Neural cell (in vitro differentiated cells): Measurements from ENCODE around the gene LRRFIP2. TPM values are rescaled to one million over a fixed set of nuclear protein-coding genes. Genes with fewer than 3 reads are reported as not detected.

Experiments used
- H2AFZ ChIP-seq: fragments of 200-600, 300-800 bp; sonication (generic), shearing (Covaris generic); 2 replicates; pipeline ENCODE4 v1.6.0; 2014; ENCODE audit warnings: low read depth, mild to moderate bottlenecking, antibody characterized with exemption, low read length, moderate library complexity
- H3F3A ChIP-seq: fragments of 200-600 bp; shearing (Covaris generic); 2 replicates; pipeline ENCODE4 v1.6.1; 2016; ENCODE audit warnings: mild to moderate bottlenecking, moderate library complexity, mixed read lengths, antibody characterized with exemption, low read length; ENCODE audit not compliant: insufficient read depth, poor library complexity, severe bottlenecking
- H3K27ac ChIP-seq: fragments of 200-600, 300-800 bp; sonication (generic), shearing (Covaris generic); 2 replicates; pipeline ENCODE4 v1.5.1; 2014; ENCODE audit warnings: mild to moderate bottlenecking, low read length, moderate library complexity
- H3K27me3 ChIP-seq: fragments of 300-800, 200-600 bp; sonication (generic), shearing (Covaris generic); 2 replicates; pipeline ENCODE4 v1.6.0; 2014; ENCODE audit warnings: mild to moderate bottlenecking, low read depth, low read length, moderate library complexity; ENCODE audit not compliant: insufficient read depth
- H3K36me3 ChIP-seq: fragments of 300-800, 200-600 bp; sonication (generic), shearing (Covaris generic); 2 replicates; pipeline ENCODE4 v1.5.1; 2014; ENCODE audit warnings: mild to moderate bottlenecking, antibody characterized with exemption, low read length, moderate library complexity; ENCODE audit not compliant: insufficient read depth
- H3K4me2 ChIP-seq: fragments of 300-800, 200-600 bp; sonication (generic), shearing (Covaris generic); 2 replicates; pipeline ENCODE4 v1.6.0; 2014; ENCODE audit warnings: mild to moderate bottlenecking, low read length
- H3K4me3 ChIP-seq: fragments of 300-800, 200-600 bp; sonication (generic), shearing (Covaris generic); 2 replicates; pipeline ENCODE4 v1.5.1; 2014; ENCODE audit warnings: mild to moderate bottlenecking, low read length, moderate library complexity
- H3K79me2 ChIP-seq: fragments of 200-600 bp; shearing (Covaris generic); replicated peaks from 2 replicates; pipeline ENCODE4 v1.6.0; 2014; ENCODE audit warnings: mild to moderate bottlenecking, low read length, moderate library complexity; ENCODE audit not compliant: insufficient read depth
- H3K9ac ChIP-seq: fragments of 300-800, 200-600 bp; sonication (generic), shearing (Covaris generic); 2 replicates; pipeline ENCODE4 v1.6.1; 2016; ENCODE audit warnings: mild to moderate bottlenecking, low read length, mixed read lengths
- H3K9me2 ChIP-seq: fragments of 200-600 bp; shearing (Covaris generic); 2 replicates; pipeline ENCODE4 v1.6.1; 2016; ENCODE audit warnings: mild to moderate bottlenecking, low read length, mixed read lengths; ENCODE audit not compliant: insufficient read depth
- H3K9me3 ChIP-seq: fragments of 200-600, 300-800 bp; sonication (generic), shearing (Covaris generic); 2 replicates; pipeline ENCODE4 v1.6.1; 2016; ENCODE audit warnings: mild to moderate bottlenecking, mixed run types, low read length, moderate library complexity, mixed read lengths
- H4K20me1 ChIP-seq: fragments of 200-600 bp; shearing (Covaris generic); 2 replicates; pipeline ENCODE4 v1.6.1; 2016; ENCODE audit warnings: mild to moderate bottlenecking, mixed run types; ENCODE audit not compliant: insufficient read depth
- CTCF ChIP-seq: fragments of 450-650 bp; IDR thresholded peaks from 2 replicates; pipeline ENCODE4 v1.5.1; 2014; ENCODE audit warnings: antibody characterized with exemption, mild to moderate bottlenecking, moderate library complexity; ENCODE audit not compliant: poor library complexity, severe bottlenecking
- EP300 ChIP-seq: fragments of 450-650 bp; conservative IDR thresholded peaks from 2 replicates; pipeline ENCODE4 v1.6.1; 2014; ENCODE audit warnings: antibody characterized with exemption, mild to moderate bottlenecking, moderate library complexity; ENCODE audit not compliant: poor library complexity, severe bottlenecking
- EZH2 ChIP-seq: fragments of 200-600, 300-800 bp; shearing (Covaris generic), sonication (generic); IDR thresholded peaks from 2 replicates; pipeline ENCODE4 v1.6.1; 2014; ENCODE audit warnings: antibody characterized with exemption, low read length, borderline replicate concordance, mild to moderate bottlenecking; ENCODE audit not compliant: insufficient read depth, poor library complexity, severe bottlenecking
- MXI1 ChIP-seq: fragments of 450-650 bp; conservative IDR thresholded peaks from 2 replicates; pipeline ENCODE4 v1.6.1; 2014; ENCODE audit warnings: antibody characterized with exemption, mild to moderate bottlenecking; ENCODE audit not compliant: poor library complexity, severe bottlenecking
- POLR2AphosphoS5 ChIP-seq: IDR thresholded peaks from 2 replicates; pipeline ENCODE4 v1.6.1; 2012
- RAD21 ChIP-seq: fragments of 450-650 bp; conservative IDR thresholded peaks from 2 replicates; pipeline ENCODE4 v1.6.1; 2014; ENCODE audit warnings: antibody characterized with exemption, mild to moderate bottlenecking, moderate library complexity
- SMC3 ChIP-seq: fragments of 450-650 bp; conservative IDR thresholded peaks from 2 replicates; pipeline ENCODE4 v1.6.1; 2014; ENCODE audit warnings: antibody characterized with exemption, mild to moderate bottlenecking, moderate library complexity; ENCODE audit not compliant: poor library complexity
- TAF1 ChIP-seq: IDR thresholded peaks from 2 replicates; pipeline ENCODE4 v1.6.1; 2012; ENCODE audit warnings: low read depth
- polyA plus RNA-seq: library from polyadenylated mRNA; depleted of rRNA; stranded (reverse); fragments of >200 nt; gene quantifications from 2 replicates; pipeline ENCODE4 v1.2.3, GENCODE V29; 2014
- TF ChIP-seq, protein P1 (sequence below): IDR thresholded peaks from 2 replicates; pipeline ENCODE4 v1.6.1; 2012; ENCODE audit warnings: borderline replicate concordance

The LRRFIP2 gene
- polyA plus RNA-seq, 1 donor from 2014 or later, result 143 TPM

- Histone ChIP-seq H3K4me3 (no peak overlapping the region), H3K9ac (no peak overlapping the region), H3K4me2 (no peak overlapping the region), H3K27ac (no peak overlapping the region), H3K79me2 (no peaks in the 10 kb centered on the region), H2AFZ (no peak overlapping the region), H3K9me2 (no peaks in the 10 kb centered on the region), H3K9me3 (no peaks in the 10 kb centered on the region), H3F3A (no peaks in the 10 kb centered on the region), H3K36me3 (no peaks in the 10 kb centered on the region), H3K27me3 (no peaks in the 10 kb centered on the region), H4K20me1 (no peaks in the 10 kb centered on the region)
- TF ChIP-seq MXI1 (no peak), EZH2 (no peak), EP300 (no peak), SMC3 (no peak), CTCF (no peak), POLR2AphosphoS5 (no peak)
Measured at GRCh38 chr3:37197810-37198371, 23.5 kb upstream of the LRRFIP2 start.

- no peak overlapping the region for H3K9ac ChIP-seq
- H3K9me2 ChIP-seq, result no peaks in the 10 kb centered on the region
- H3K36me3 ChIP-seq, result no peaks in the 10 kb centered on the region
- H3K4me3 ChIP-seq, result no peak overlapping the region
- no peaks in the 10 kb centered on the region for H3F3A ChIP-seq
- no peak overlapping the region for H3K4me2 ChIP-seq
- H3K27ac ChIP-seq, result no peak overlapping the region
- H3K9me3 ChIP-seq, result no peaks in the 10 kb centered on the region
- no peaks in the 10 kb centered on the region for H3K27me3 ChIP-seq
- no peak overlapping the region for H2AFZ ChIP-seq
- H4K20me1 ChIP-seq, result no peaks in the 10 kb centered on the region
- TF ChIP-seq EP300 (no peak), MXI1 (no peak), CTCF (no peak), POLR2AphosphoS5 (no peak), TAF1 (no peak), RAD21 (no peak), SMC3 (no peak), EZH2 (no peak)
- TF ChIP-seq, protein P1, sequence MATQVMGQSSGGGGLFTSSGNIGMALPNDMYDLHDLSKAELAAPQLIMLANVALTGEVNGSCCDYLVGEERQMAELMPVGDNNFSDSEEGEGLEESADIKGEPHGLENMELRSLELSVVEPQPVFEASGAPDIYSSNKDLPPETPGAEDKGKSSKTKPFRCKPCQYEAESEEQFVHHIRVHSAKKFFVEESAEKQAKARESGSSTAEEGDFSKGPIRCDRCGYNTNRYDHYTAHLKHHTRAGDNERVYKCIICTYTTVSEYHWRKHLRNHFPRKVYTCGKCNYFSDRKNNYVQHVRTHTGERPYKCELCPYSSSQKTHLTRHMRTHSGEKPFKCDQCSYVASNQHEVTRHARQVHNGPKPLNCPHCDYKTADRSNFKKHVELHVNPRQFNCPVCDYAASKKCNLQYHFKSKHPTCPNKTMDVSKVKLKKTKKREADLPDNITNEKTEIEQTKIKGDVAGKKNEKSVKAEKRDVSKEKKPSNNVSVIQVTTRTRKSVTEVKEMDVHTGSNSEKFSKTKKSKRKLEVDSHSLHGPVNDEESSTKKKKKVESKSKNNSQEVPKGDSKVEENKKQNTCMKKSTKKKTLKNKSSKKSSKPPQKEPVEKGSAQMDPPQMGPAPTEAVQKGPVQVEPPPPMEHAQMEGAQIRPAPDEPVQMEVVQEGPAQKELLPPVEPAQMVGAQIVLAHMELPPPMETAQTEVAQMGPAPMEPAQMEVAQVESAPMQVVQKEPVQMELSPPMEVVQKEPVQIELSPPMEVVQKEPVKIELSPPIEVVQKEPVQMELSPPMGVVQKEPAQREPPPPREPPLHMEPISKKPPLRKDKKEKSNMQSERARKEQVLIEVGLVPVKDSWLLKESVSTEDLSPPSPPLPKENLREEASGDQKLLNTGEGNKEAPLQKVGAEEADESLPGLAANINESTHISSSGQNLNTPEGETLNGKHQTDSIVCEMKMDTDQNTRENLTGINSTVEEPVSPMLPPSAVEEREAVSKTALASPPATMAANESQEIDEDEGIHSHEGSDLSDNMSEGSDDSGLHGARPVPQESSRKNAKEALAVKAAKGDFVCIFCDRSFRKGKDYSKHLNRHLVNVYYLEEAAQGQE, result no peak
- H3K79me2 ChIP-seq, result no peaks in the 10 kb centered on the region
Measured at GRCh38 chr3:37194533-37194932, 20.2 kb upstream of the LRRFIP2 start.
